OCI-LY3 (cell line): ENCODE results near the gene RAPGEF1.
"Not testable (repeated sequence)": the region's sequence is repeated elsewhere in the genome, so short reads cannot be mapped to it uniquely, and the experiment has no call there.

Source experiments
- H2AFZ ChIP-seq: fragments of 200-600, 300-600 bp; shearing (Covaris generic); 2 replicates; pipeline ENCODE4 v1.6.0; 2014; ENCODE audit warnings: antibody characterized with exemption, low read depth, low read length
- H3K27ac ChIP-seq: fragments of 200-600, 300-600 bp; sonication (generic); 2 replicates; pipeline ENCODE4 v1.5.1; 2014; ENCODE audit warnings: mild to moderate bottlenecking, low read length, moderate library complexity, mixed read lengths
- H3K27me3 ChIP-seq: fragments of 200-600, 300-600 bp; sonication (generic); 2 replicates; pipeline ENCODE4 v1.6.1; 2014; ENCODE audit warnings: low read depth, low read length, mixed read lengths
- H3K36me3 ChIP-seq: fragments of 200-600, 300-600 bp; sonication (generic); replicated peaks from 2 replicates; pipeline ENCODE3; 2014; ENCODE audit warnings: low read depth, low read length, mixed read lengths
- H3K4me1 ChIP-seq: fragments of 300-600, 200-600 bp; sonication (generic); 2 replicates; pipeline ENCODE4 v1.6.1; 2014; ENCODE audit warnings: low read length, mixed read lengths
- H3K4me2 ChIP-seq: fragments of 200-600, 300-600 bp; sonication (generic); 2 replicates; pipeline ENCODE4 v1.6.1; 2014; ENCODE audit warnings: low read length, mixed read lengths
- H3K4me3 ChIP-seq: fragments of 300-600, 200-600 bp; sonication (generic); 2 replicates; pipeline ENCODE4 v1.5.1; 2014; ENCODE audit warnings: antibody characterized with exemption, mild to moderate bottlenecking, low read length, moderate library complexity
- H3K79me2 ChIP-seq: fragments of 300-600, 200-600 bp; shearing (Covaris generic); 2 replicates; pipeline ENCODE4 v1.6.1; 2014; ENCODE audit warnings: mild to moderate bottlenecking, low read length, mixed read lengths
- H3K9ac ChIP-seq: fragments of 300-600, 200-600 bp; shearing (Covaris generic); 2 replicates; pipeline ENCODE4 v1.6.0; 2014; ENCODE audit warnings: mild to moderate bottlenecking, low read length, moderate library complexity
- H3K9me3 ChIP-seq: fragments of 200-600, 300-600 bp; shearing (Covaris generic); 2 replicates; pipeline ENCODE4 v1.6.1; 2014; ENCODE audit warnings: low read length, mixed read lengths; ENCODE audit not compliant: insufficient read depth
- H4K20me1 ChIP-seq: fragments of 200-600, 300-600 bp; sonication (generic); 2 replicates; pipeline ENCODE4 v1.6.1; 2016; ENCODE audit warnings: low read length, mixed read lengths; ENCODE audit not compliant: insufficient read depth
- CTCF ChIP-seq: fragments of 200-600, 300-600 bp; sonication (generic); IDR thresholded peaks from 2 replicates; pipeline ENCODE4 v1.5.1; 2014; ENCODE audit warnings: antibody characterized with exemption, low read length, low read depth
- EZH2phosphoT487 ChIP-seq: fragments of 200-600 bp; shearing (Covaris generic); IDR thresholded peaks from 2 replicates; pipeline ENCODE4 v1.6.1; 2018; ENCODE audit warnings: antibody characterized with exemption, mixed run types, low read depth

Gene RAPGEF1

GRCh38 chr9:131757549-131757948, 17.7 kb upstream of the RAPGEF1 start:
- Histone ChIP-seq H3K27ac (no peak overlapping the region), H3K4me1 (peaks cover 12% of the 10 kb centered on the region), H3K9ac (no peak overlapping the region), H3K4me2 (no peak overlapping the region), H3K36me3 (no peaks in the 10 kb centered on the region), H3K27me3 (peaks cover 28% of the 10 kb centered on the region), H2AFZ (no peak overlapping the region), H3K79me2 (no peaks in the 10 kb centered on the region), H4K20me1 (no peaks in the 10 kb centered on the region), H3K4me3 (no peak overlapping the region), H3K9me3 (no peaks in the 10 kb centered on the region)
- TF ChIP-seq CTCF (no peak), EZH2phosphoT487 (no peak)

GRCh38 chr9:131755541-131756198, 15.8 kb upstream of the RAPGEF1 start:
- Histone ChIP-seq H3K27me3 (peaks cover 28% of the 10 kb centered on the region), H3K79me2 (no peaks in the 10 kb centered on the region), H4K20me1 (no peaks in the 10 kb centered on the region), H3K4me3 (no peak overlapping the region), H3K9me3 (no peaks in the 10 kb centered on the region), H3K36me3 (no peaks in the 10 kb centered on the region), H3K4me1 (peaks cover 9% of the 10 kb centered on the region), H3K4me2 (peak overlapping the region; percentile 44), H2AFZ (no peak overlapping the region), H3K27ac (no peak overlapping the region), H3K9ac (no peak overlapping the region)
- TF ChIP-seq CTCF = peak; percentile 88
- no peak for TF ChIP-seq EZH2phosphoT487

GRCh38 chr9:131754846-131755245, 15.0 kb upstream of the RAPGEF1 start:
- no peaks in the 10 kb centered on the region for H3K79me2 ChIP-seq
- H3K4me1 ChIP-seq = peaks cover 9% of the 10 kb centered on the region
- H4K20me1 ChIP-seq = no peaks in the 10 kb centered on the region
- H2AFZ ChIP-seq = no peak overlapping the region
- H3K27me3 ChIP-seq = peaks cover 28% of the 10 kb centered on the region
- H3K9ac ChIP-seq = no peak overlapping the region
- no peak overlapping the region for H3K27ac ChIP-seq
- no peaks in the 10 kb centered on the region for H3K36me3 ChIP-seq
- no peak overlapping the region for H3K4me2 ChIP-seq
- TF ChIP-seq EZH2phosphoT487 (no peak), CTCF (no peak)
- no peak overlapping the region for H3K4me3 ChIP-seq
- no peaks in the 10 kb centered on the region for H3K9me3 ChIP-seq

GRCh38 chr9:131753751-131754150, 13.9 kb upstream of the RAPGEF1 start:
- H3K27ac ChIP-seq, H3K9me3 ChIP-seq, H4K20me1 ChIP-seq, H3K4me1 ChIP-seq, H2AFZ ChIP-seq, H3K4me3 ChIP-seq, H3K36me3 ChIP-seq, H3K4me2 ChIP-seq, H3K79me2 ChIP-seq, H3K9ac ChIP-seq: not testable (repeated sequence)
- peaks cover 19% of the 10 kb centered on the region for H3K27me3 ChIP-seq
